Liver (tissue), 9 donors: ENCODE results near the gene TBC1D5. TPM values are rescaled to one million over a fixed set of nuclear protein-coding genes. Genes with fewer than 3 reads are reported as not detected.
A peak's percentile ranks its signal among the peaks of the same experiment; 100 is the strongest.
"Not testable (repeated sequence)": the region's sequence is repeated elsewhere in the genome, so short reads cannot be mapped to it uniquely, and the experiment has no call there.

ENCODE experiments used
- DNase-seq: peaks from one replicate; pipeline ENCODE4 v3.0.0-alpha.2; 2017; ENCODE audit warnings: low spot score
- H3K27ac ChIP-seq, 2 donors: one replicate each; pipeline ENCODE4 v1.7.0; 2013; ENCODE audit warnings: inconsistent platforms in 2 of 2, low read length in 2 of 2, control low read depth in 1 of 2, low read depth in 1 of 2, mild to moderate bottlenecking in 1 of 2
- H3K27me3 ChIP-seq, 4 donors: one replicate each; pipeline versions ENCODE4 v1.6.1 to v1.7.0; 2013; ENCODE audit warnings: low read length in 3 of 4, inconsistent platforms in 1 of 4, mild to moderate bottlenecking in 1 of 4, moderate library complexity in 1 of 4; ENCODE audit not compliant: control insufficient read depth in 4 of 4, insufficient read depth in 4 of 4
- H3K36me3 ChIP-seq, 4 donors: one replicate each; pipeline versions ENCODE4 v1.6.1 to v1.7.0; 2013; ENCODE audit warnings: low read length in 3 of 4, mild to moderate bottlenecking in 3 of 4, low read depth in 1 of 4, moderate library complexity in 1 of 4; ENCODE audit not compliant: control insufficient read depth in 4 of 4, insufficient read depth in 3 of 4
- H3K4me1 ChIP-seq, 4 donors: one replicate each; pipeline versions ENCODE4 v1.6.1 to v1.7.0; 2013; ENCODE audit warnings: low read length in 3 of 4, mild to moderate bottlenecking in 3 of 4, moderate library complexity in 1 of 4; ENCODE audit not compliant: control insufficient read depth in 4 of 4, insufficient read depth in 4 of 4
- H3K4me3 ChIP-seq, 3 donors: one replicate each; pipeline versions ENCODE4 v1.6.1 to v1.7.0; 2013; ENCODE audit warnings: low read length in 3 of 3, control low read depth in 1 of 3, low read depth in 1 of 3, mild to moderate bottlenecking in 1 of 3
- H3K9ac ChIP-seq, 2 donors: one replicate each; pipeline ENCODE4 v1.7.0; 2013; ENCODE audit warnings: low read length in 2 of 2, mild to moderate bottlenecking in 2 of 2, moderate library complexity in 2 of 2, control low read depth in 1 of 2, low read depth in 1 of 2
- H3K9me3 ChIP-seq, 4 donors: one replicate each; pipeline versions ENCODE4 v1.6.1 to v1.7.0; 2013; ENCODE audit warnings: low read length in 3 of 4; ENCODE audit not compliant: control insufficient read depth in 4 of 4
- ATF3 ChIP-seq: IDR thresholded peaks from 2 replicates; pipeline ENCODE4 v1.6.1; 2016; ENCODE audit warnings: antibody characterized with exemption
- HNF4A ChIP-seq, 2 donors: conservative IDR thresholded peaks; 2 replicates each; pipeline ENCODE4 v1.6.1; 2016; ENCODE audit warnings: antibody characterized with exemption in 2 of 2, mild to moderate bottlenecking in 2 of 2
- JUND ChIP-seq, 2 donors: IDR thresholded peaks; 2 replicates each; pipeline ENCODE4 v1.6.1; 2016; ENCODE audit warnings: antibody characterized with exemption in 2 of 2
- NR2F2 ChIP-seq: IDR thresholded peaks from 2 replicates; pipeline ENCODE4 v1.6.1; 2016; ENCODE audit warnings: antibody characterized with exemption
- RXRA ChIP-seq, 2 donors: IDR thresholded peaks; 2 replicates each; pipeline ENCODE4 v1.6.1; 2017 to 2018; ENCODE audit warnings: antibody characterized with exemption in 2 of 2, mild to moderate bottlenecking in 1 of 2
- SP1 ChIP-seq: IDR thresholded peaks from 2 replicates; pipeline ENCODE4 v1.6.1; 2018; ENCODE audit warnings: antibody characterized with exemption, mild to moderate bottlenecking
- WGBS: extraction: QIAGEN DNeasy Blood & Tissue Kit; methylation state at CpG from one replicate; pipeline ENCODE4 v1.1.7; 2013; 5-methylcytosine and 5-hydroxymethylcytosine counted together
- polyA plus RNA-seq, 2 donors: library from polyadenylated mRNA; stranded (reverse) in 1 of 2; unstranded in 1 of 2; fragments of 200-250 nt in 1 of 2; fragments of >200 nt in 1 of 2; fragmentation: Nextera tagmentation in 1 of 2; extraction: Ambion mirVana in 1 of 2; gene quantifications; one replicate each; pipeline versions ENCODE4 v1.2.1 to v1.2.3, GENCODE V29; 2013 to 2015
- total RNA-seq, 2 donors: library from RNA; depleted of rRNA; stranded (reverse); fragments of >200 nt; gene quantifications; one replicate each; pipeline ENCODE4 v1.2.3, GENCODE V29; 2014
- donor health status: healthy.
- donor health status: healthy.
- donor health status: healthy.
- donor health status: healthy.
- donor health status: healthy.

TBC1D5 gene
- total and polyA plus RNA-seq, 4 donors: 9.1 to 45.6 (median 25.6) TPM

DNA sequence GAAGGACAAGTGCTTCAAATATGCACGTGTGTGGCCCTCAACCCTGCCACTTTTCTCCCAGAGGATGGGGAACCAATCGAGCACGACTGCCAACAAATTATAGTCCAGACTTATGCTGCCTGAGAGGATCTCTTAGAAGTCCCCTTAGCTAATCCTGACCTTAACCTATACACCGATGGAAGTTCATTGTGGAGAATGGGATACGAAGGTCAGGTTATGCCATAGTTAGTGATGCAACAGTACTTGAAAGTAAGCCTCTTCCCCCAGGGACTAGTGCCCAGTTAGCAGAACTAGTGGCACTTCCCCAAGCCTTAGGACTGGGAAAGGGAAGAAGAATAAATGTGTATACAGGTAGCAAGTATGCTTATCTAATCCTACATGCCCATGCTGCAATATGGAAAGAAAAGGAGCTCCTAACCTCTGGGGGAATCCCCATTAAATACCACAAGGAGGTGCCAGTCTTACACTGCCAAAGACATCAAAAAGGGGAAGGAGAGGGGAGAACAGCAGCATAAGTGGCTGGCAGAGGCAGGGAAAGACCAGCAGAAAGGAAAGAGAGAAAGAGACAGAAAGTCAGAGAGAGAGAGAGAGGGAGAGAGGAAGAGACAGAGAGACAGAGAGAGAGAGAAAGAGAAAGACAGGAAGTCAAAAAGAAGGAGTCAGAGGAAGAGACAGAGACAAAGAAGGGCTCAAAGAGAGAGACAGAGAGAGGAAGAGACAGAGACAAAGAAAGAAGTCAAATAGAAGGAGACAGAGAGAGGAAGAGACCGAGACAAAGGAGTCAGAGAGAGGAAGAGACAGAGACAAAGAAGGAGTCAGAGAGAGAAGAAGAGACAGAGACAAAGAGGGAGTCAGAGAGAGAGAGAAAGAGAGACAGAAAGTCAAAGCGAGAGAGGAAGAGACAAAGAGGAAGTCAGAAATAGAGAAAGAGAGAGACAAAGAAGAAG is 37.1 kb upstream of the TBC1D5 start:
- H3K36me3 ChIP-seq, H3K4me3 ChIP-seq, H3K9me3 ChIP-seq, H3K27me3 ChIP-seq, H3K4me1 ChIP-seq, H3K9ac ChIP-seq, H3K27ac ChIP-seq, DNase-seq: not testable (repeated sequence)
- TF ChIP-seq RXRA (IDR thresholded peaks at IDR 0.05) (peak in 1 of 2 donors; percentile 18), HNF4A (conservative IDR thresholded peaks at IDR 0.05) (peak; percentile 54 to 57)
- 71% methylated on average over 7 of the region's 7 CpGs for WGBS

GRCh38 chr3:17777326-17777725 is 34.9 kb upstream of the TBC1D5 start:
- not testable (repeated sequence) for DNase-seq

DNA sequence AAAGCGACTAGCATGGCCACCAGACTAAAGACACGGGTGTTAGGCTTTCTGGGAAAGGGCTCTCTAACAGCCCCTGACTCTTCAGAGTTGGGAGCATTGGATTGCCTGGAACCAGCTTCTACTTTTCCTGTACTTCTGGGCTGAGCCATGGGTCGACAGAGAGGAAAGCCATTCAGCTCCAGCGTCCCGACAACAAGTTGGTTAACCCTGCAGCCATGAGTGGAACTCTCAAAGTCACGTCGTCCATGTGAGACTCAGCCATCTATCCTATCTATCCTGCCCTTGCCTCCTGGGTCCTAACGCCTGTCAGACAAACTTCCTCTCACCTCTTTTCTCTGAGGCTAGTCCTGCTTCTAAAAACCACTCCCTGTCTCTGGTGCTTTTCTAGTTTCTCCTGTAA is 32.6 kb upstream of the TBC1D5 start:
- no peaks in the 10 kb centered on the region for H3K4me1 ChIP-seq
- no peaks in the 10 kb centered on the region for H3K27me3 ChIP-seq
- H3K4me3 ChIP-seq: no peak overlapping the region
- TF ChIP-seq RXRA (IDR thresholded peaks at IDR 0.05) (no peak), SP1 (no peak), HNF4A (conservative IDR thresholded peaks at IDR 0.05) (no peak), JUND (IDR thresholded peaks at IDR 0.05) (no peak), ATF3 (no peak), NR2F2 (no peak)
- H3K9ac ChIP-seq: no peak overlapping the region
- 79% methylated on average over 8 of the region's 8 CpGs for WGBS
- H3K9me3 ChIP-seq: no peaks in the 10 kb centered on the region
- H3K36me3 ChIP-seq: no peaks in the 10 kb centered on the region
- no peak overlapping the region for H3K27ac ChIP-seq
- DNase-seq: no peak

More at GRCh38 chr3:17777326-17777725, 34.9 kb upstream of the TBC1D5 start:
- not testable (repeated sequence) for H3K9ac ChIP-seq, H3K27me3 ChIP-seq, H3K9me3 ChIP-seq, H3K4me3 ChIP-seq, H3K27ac ChIP-seq, H3K36me3 ChIP-seq, H3K4me1 ChIP-seq
- 89% methylated on average over 6 of the region's 6 CpGs for WGBS

- H3K4me3 ChIP-seq, H3K36me3 ChIP-seq, H3K27me3 ChIP-seq, DNase-seq, H3K9ac ChIP-seq, H3K4me1 ChIP-seq, H3K9me3 ChIP-seq, H3K27ac ChIP-seq: not testable (repeated sequence)
- 82% methylated on average over 10 of the region's 10 CpGs for WGBS
Observed at GRCh38 chr3:17774180-17774910, 31.9 kb upstream of the TBC1D5 start.
